Omental fat pad (tissue), 4 donors: Measurements from ENCODE around the gene REST. TPM values are rescaled to one million over a fixed set of nuclear protein-coding genes. Genes with fewer than 3 reads are reported as not detected.
A peak's percentile ranks its signal among the peaks of the same experiment; 100 is the strongest.

Source experiments
- ATAC-seq: fragments of 150-250 bp; one replicate; pipeline ENCODE4 v1.9.1; 2016; ENCODE audit warnings: mild to moderate bottlenecking, moderate library complexity; ENCODE audit not compliant: low FRiP score
- DNase-seq: peaks from one replicate; pipeline ENCODE4 v3.0.0-alpha.2; 2019; ENCODE audit warnings: low spot score
- small RNA-seq: library from RNA; depleted of rRNA; stranded (forward); fragments of <200 nt; gene quantifications from one replicate; pipeline ENCODE3, GENCODE V24; 2016
- total RNA-seq, 4 donors: library from RNA; depleted of rRNA; stranded (reverse); fragments of >200 nt; gene quantifications; one replicate each; pipeline ENCODE4 v1.1.0, GENCODE V29; 2016
- TF ChIP-seq, protein P1 (sequence below), 3 donors: fragments of 450-650 bp; IDR thresholded peaks; one replicate each; pipeline ENCODE4 v1.5.1; 2016 to 2017; ENCODE audit warnings: antibody characterized with exemption in 3 of 3, mild to moderate bottlenecking in 3 of 3, moderate library complexity in 2 of 3

The REST gene
- total RNA-seq, 4 donors from 2014 or later: 20.7 to 35.5 (median 29.0) TPM

DNA sequence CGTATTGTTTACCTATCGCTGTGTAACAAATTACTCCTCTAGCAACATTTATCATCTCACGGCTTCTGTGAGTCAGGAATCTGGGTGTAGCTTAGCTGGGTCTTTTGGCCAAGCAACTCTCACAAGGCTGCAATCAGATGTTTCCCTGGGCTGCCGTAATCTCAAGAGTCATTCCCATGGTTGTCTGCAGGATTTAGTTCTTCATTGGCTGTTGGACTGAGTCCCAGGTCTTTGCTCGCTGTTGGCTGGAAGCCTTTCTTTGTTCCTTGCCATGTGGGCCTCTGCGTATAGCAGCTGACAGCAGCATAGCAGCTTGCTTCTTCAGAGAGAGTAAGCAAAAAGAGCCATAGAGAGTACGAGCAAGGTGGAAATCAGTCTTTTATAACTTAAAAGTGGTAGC, 87.8 kb downstream of the REST start:
- DNase-seq (no peak), ATAC-seq (peak; percentile 84)
- TF ChIP-seq, protein P1, sequence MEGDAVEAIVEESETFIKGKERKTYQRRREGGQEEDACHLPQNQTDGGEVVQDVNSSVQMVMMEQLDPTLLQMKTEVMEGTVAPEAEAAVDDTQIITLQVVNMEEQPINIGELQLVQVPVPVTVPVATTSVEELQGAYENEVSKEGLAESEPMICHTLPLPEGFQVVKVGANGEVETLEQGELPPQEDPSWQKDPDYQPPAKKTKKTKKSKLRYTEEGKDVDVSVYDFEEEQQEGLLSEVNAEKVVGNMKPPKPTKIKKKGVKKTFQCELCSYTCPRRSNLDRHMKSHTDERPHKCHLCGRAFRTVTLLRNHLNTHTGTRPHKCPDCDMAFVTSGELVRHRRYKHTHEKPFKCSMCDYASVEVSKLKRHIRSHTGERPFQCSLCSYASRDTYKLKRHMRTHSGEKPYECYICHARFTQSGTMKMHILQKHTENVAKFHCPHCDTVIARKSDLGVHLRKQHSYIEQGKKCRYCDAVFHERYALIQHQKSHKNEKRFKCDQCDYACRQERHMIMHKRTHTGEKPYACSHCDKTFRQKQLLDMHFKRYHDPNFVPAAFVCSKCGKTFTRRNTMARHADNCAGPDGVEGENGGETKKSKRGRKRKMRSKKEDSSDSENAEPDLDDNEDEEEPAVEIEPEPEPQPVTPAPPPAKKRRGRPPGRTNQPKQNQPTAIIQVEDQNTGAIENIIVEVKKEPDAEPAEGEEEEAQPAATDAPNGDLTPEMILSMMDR (IDR thresholded peaks at IDR 0.05): no peak

DNA sequence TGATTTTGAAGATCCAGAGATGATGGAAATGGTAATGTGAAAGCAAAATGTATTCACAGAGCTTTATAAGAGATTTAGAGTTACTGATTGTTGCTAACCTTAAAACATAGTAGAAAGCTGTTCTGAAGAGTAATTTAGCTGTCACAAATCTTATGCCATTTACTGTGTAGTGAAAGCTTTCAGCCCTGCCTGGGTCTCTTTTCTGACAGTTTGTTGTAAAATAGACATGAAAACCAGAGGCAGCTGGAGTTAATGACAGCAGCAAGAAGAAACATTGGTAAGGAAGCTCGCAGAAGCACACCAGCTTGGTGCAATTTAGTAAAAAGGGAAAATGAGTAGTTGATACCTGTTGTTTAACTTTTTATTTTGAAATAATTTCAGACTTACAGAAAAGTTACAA, 92.1 kb downstream of the REST start:
- TF ChIP-seq, protein P1 (IDR thresholded peaks at IDR 0.05): no peak
- ATAC-seq: no peak

DNA sequence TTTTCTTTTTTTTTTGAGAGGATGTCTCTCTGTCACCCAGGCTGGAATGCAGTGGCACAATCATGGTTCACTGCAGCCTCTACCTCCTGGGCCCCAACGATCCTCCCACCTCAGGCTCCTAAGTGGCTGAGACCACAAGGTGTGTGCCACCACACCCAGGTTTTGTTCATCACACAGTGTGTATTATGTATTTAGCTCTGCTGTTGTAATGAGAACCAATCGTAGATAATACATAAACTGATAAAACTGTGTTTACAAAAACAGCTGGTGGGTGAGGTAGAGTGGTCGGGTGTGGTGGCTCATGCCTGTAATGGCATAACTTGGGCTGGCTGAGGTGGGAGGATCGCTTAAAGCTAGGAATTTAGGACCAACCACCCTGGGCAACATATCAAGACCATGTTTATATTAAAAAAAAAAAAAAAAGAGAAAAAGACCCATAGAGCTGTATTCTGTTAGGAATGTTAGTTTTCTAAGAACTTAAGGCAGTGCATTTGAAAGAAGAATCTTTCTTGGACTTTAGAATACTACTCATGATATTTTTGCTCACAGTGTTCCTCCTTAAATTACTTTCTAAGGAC, 105.9 kb downstream of the REST start:
- DNase-seq (no peak), ATAC-seq (no peak)
- TF ChIP-seq, protein P1 (IDR thresholded peaks at IDR 0.05): no peak

More for the DNA sequence above, 92.1 kb downstream of the REST start:
- no peak for DNase-seq

Small RNA genes lying within 50 kb of the gene (small RNA-seq; reads per million reads assigned to genes)
- gene RNU6-998P: not detected

Other genes with a start within 250 kb of the REST start
- 1 to 10 TPM; 2.4 to 6.8 (median 4.1) TPM for gene HOPX, start 226.6 kb upstream of the REST start, total RNA-seq
- gene SPINK2, start 86.2 kb upstream of the REST start, total RNA-seq: 1 to 10 TPM in 1 of 4 donors, not detected in 3; 5.7 TPM
- gene NOA1, start 69.7 kb downstream of the REST start, total RNA-seq: 10 to 100 TPM; 15.7 to 22.2 (median 17.4) TPM
- 10 to 100 TPM; 47.7 to 92.5 (median 62.2) TPM for gene POLR2B, start 71.0 kb downstream of the REST start, total RNA-seq
- 1,000 to 10,000 TPM in 1 of 4 donors, 100 to 1,000 TPM in 3; 515 to 1,168 (median 594) TPM for gene IGFBP7, start 202.5 kb downstream of the REST start, total RNA-seq